Measurements from ENCODE around the gene ZNF414.

DNA sequence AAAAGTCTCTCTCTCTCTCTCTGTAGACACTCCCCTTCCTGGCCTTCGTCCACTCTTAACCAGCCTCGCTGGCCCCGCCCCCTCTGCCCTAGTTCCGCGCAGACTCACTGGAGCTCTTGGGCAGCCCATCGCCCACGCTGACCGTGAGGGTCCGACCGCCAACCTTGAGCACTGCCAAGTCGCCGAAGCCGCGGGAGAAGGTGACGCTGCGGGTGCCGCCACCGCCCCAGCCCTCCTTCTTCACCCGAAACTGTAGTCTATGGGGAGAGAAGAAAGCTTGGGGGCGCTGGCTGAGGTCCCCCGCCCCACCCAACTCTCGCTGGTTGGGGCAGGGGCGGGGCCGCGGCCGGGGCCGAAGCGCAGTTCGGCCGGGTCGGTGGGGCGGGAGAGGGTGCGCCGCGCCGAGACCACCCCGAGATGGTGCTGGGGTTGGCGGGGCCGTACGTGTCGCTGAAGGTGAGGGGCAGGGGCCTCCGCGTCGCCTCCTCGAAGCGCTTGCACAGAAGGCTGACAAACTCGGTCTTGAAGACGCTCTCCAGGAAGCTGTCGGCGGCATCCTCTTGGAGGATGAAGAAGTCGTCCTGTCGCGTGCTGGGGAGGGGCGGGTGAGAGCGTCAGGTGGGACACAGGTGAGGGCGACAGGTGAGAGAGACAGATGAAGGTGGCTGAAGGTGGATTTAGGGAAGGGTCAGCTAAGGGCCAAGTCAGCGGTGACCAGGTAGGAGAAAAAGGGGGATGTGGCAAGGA is 12.6 kb upstream of the ZNF414 start:
- TF ChIP-seq EZH2 (IDR thresholded peaks at IDR 0.05; ENCODE audit: low read depth, unreplicated experiment) = no peak
- TF ChIP-seq, protein P1, sequence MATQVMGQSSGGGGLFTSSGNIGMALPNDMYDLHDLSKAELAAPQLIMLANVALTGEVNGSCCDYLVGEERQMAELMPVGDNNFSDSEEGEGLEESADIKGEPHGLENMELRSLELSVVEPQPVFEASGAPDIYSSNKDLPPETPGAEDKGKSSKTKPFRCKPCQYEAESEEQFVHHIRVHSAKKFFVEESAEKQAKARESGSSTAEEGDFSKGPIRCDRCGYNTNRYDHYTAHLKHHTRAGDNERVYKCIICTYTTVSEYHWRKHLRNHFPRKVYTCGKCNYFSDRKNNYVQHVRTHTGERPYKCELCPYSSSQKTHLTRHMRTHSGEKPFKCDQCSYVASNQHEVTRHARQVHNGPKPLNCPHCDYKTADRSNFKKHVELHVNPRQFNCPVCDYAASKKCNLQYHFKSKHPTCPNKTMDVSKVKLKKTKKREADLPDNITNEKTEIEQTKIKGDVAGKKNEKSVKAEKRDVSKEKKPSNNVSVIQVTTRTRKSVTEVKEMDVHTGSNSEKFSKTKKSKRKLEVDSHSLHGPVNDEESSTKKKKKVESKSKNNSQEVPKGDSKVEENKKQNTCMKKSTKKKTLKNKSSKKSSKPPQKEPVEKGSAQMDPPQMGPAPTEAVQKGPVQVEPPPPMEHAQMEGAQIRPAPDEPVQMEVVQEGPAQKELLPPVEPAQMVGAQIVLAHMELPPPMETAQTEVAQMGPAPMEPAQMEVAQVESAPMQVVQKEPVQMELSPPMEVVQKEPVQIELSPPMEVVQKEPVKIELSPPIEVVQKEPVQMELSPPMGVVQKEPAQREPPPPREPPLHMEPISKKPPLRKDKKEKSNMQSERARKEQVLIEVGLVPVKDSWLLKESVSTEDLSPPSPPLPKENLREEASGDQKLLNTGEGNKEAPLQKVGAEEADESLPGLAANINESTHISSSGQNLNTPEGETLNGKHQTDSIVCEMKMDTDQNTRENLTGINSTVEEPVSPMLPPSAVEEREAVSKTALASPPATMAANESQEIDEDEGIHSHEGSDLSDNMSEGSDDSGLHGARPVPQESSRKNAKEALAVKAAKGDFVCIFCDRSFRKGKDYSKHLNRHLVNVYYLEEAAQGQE (IDR thresholded peaks at IDR 0.05; ENCODE audit: unreplicated experiment) = no peak
- TF ChIP-seq, protein P2, sequence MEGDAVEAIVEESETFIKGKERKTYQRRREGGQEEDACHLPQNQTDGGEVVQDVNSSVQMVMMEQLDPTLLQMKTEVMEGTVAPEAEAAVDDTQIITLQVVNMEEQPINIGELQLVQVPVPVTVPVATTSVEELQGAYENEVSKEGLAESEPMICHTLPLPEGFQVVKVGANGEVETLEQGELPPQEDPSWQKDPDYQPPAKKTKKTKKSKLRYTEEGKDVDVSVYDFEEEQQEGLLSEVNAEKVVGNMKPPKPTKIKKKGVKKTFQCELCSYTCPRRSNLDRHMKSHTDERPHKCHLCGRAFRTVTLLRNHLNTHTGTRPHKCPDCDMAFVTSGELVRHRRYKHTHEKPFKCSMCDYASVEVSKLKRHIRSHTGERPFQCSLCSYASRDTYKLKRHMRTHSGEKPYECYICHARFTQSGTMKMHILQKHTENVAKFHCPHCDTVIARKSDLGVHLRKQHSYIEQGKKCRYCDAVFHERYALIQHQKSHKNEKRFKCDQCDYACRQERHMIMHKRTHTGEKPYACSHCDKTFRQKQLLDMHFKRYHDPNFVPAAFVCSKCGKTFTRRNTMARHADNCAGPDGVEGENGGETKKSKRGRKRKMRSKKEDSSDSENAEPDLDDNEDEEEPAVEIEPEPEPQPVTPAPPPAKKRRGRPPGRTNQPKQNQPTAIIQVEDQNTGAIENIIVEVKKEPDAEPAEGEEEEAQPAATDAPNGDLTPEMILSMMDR (conservative IDR thresholded peaks at IDR 0.05; ENCODE audit: low read depth in 2 of 2) = no peak
